HG03521 (cell line): Measurements from ENCODE around the gene WFIKKN2.

Source experiments
- ATAC-seq: cut with Tn5 transposase; IDR thresholded peaks from one replicate; pipeline ENCODE4 v1.9.1; 2021; ENCODE audit warnings: mild to moderate bottlenecking, moderate library complexity; ENCODE audit not compliant: unreplicated experiment

WFIKKN2 gene

DNA sequence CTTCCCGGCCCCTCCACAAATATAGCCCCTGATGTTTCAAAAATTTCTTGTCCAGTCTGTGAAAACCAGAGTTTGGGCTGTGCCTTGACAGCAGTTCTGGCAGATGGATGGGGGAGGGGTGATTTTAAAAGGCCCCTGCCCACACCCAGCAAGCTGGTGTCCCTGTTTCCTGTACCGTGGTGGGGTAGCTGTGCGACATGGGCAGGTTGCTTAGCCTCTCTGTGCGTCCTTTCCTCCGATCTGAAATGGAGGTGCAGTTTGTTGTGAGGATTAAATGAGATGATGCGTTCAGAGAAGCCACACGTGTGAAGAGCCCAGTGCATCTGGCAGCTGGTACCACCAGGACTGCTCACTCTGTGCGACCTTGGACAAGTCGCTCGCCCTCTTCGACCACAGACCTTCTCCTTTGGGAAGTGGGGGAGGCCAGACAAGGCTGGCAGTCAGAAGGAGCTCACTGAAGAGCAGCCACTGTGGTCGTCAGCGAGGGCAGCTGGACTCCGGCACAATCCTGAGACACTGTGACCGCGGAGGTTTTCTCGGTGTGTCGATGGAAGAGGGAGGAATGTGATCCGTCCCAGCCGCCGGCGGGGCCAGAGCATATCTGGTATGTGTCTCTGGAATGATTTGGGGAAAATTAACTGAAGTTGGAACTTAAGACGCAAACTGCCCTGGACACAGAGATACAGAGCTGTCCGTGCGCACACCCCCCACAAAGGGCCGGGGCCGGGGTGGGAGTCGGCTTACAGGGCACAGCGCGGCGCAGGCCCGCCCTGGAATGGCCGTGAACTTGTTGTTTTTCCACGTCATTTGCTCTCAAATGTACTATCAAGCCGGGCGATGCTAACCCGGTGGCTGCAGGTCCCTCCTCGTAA lies 721 bp upstream of the WFIKKN2 start:
- no peak for ATAC-seq

DNA sequence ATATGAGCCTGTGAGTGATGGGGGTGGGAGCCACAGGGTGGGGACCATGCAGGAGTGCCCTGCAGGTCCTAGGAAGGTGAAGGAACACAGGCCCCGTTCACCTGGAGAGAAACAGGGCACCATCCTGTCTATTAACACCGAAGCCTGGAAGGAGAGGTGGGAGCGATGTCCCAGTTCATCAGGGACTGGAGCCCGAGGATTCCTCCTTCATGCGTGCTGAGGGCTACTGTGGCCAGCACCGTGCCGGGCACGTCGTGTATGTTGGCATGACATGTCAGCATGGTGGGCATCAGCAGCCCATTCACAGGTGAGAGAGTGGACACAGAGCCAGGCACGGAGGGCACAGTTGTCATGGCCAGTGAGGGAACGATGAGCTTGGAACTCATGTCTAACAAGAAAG lies 1.4 kb downstream of the WFIKKN2 start:
- ATAC-seq = no peak

DNA sequence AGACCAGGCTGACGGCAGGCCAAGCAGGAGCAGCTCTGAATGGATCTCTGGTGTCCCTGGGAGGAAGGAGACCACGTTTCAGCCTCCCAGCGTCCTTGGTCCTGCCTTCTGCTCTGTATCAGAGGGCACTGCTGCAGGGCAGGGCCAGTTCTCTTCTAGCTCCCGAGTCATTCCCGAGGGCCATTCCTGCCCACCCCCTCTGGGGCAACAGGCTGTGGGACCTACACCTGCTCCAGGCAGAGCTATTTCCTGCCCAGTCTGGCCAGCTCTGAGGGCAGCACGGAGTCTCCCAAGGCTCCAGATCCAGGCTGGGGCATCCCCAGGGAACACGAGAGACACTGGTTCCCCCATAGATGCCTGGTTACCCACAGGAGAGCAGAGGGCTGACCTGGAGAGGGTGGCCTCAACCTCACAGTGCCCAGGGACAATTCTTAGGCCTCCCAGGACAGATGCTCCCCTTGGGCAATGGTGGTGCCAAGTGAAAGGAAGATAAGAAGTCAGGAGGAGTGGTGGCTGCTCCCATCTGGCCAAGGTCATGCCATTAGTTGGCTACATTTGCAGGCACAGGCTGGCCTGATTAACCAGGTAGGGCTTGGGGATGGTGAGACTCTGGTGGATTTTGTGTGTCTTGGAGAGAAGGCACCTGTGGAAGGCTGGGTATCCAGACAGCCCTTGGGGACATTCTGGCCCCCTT lies 2.0 kb downstream of the WFIKKN2 start:
- ATAC-seq = no peak

DNA sequence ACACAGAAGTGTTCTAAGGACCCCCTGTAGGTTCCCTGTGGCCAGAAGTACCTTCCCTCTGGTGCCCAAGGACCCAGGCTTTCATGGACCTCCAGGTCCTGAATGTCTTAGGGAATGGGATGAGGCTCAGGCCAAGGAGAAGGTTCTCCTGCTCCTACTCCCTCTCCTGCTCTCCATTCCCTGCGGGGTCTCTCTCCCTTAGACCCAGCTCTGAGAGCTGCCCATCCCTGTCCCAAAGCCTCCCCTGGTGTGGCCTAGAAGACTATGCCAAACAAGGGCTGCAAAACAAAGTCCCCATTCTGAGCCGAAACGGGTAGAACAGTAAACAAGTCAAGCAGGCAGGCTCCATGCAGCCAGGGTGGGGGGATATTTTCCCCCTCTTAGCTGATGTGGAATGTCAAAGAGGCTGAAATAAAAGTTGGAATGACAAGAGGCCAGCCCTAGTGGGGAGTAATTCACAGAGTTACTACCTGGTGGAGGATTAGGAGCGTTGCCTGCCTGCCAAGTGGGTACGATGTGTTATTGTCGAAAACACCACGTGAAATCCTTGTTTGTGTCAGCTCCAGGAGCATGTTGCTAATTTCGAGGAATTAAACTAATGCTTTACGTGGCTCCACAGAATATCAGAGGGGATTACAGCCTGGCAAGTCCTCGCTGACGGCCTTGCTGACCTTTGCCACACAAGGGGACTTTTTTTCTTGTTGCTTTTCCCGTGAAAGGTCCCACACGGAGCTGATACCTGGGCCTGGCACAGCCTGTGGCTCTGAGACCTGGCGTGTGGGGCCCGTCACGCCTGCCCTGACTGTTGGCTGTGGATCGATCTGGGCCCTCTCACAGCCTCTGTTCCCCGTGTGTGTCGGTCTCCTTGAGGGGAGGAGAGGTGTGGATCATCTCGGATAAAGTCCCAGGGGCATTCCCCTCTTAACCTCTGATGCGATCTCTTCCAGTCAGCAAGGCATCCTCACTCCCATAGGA lies 2.9 kb downstream of the WFIKKN2 start:
- no peak for ATAC-seq

DNA sequence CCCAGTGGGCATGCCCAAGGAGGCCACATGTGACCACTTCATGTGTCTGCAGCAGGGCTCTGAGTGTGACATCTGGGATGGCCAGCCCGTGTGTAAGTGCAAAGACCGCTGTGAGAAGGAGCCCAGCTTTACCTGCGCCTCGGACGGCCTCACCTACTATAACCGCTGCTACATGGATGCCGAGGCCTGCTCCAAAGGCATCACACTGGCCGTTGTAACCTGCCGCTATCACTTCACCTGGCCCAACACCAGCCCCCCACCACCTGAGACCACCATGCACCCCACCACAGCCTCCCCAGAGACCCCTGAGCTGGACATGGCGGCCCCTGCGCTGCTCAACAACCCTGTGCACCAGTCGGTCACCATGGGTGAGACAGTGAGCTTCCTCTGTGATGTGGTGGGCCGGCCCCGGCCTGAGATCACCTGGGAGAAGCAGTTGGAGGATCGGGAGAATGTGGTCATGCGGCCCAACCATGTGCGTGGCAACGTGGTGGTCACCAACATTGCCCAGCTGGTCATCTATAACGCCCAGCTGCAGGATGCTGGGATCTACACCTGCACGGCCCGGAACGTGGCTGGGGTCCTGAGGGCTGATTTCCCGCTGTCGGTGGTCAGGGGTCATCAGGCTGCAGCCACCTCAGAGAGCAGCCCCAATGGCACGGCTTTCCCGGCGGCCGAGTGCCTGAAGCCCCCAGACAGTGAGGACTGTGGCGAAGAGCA lies 4.4 kb downstream of the WFIKKN2 start:
- ATAC-seq = no peak

DNA sequence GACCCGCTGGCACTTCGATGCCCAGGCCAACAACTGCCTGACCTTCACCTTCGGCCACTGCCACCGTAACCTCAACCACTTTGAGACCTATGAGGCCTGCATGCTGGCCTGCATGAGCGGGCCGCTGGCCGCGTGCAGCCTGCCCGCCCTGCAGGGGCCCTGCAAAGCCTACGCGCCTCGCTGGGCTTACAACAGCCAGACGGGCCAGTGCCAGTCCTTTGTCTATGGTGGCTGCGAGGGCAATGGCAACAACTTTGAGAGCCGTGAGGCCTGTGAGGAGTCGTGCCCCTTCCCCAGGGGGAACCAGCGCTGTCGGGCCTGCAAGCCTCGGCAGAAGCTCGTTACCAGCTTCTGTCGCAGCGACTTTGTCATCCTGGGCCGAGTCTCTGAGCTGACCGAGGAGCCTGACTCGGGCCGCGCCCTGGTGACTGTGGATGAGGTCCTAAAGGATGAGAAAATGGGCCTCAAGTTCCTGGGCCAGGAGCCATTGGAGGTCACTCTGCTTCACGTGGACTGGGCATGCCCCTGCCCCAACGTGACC lies 5.0 kb downstream of the WFIKKN2 start:
- no peak for ATAC-seq

DNA sequence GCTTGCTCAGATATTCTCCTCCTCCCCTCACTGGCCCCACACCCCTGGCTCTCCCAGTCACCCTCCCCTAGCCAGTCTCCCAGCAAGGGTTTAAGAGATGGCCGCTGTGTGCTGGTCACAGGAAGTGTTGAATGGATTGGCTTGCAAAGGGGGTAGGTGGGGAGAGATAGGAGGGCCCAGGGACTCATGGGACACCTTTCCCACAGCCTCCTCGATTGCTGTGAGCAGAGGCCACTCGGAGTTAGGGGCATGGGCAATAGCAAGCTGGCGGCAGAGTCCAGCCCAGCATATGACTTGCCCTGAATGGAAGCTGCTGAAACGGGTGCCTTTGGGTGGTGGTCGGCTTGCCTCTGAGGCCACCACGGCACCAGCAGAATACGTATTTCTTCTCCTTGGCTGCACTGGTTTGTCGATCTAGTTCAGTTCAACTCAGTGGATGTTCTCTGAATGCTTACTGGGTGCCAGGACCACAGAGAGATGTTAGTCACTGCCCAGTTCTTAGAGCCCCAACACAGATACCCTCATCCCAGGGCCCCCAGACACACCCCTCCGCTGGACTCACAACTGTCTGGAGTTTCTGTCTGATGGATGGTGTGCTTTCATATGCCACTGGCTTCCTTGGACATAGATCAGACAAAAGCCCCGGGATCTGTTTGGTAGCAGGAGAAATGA lies 6.0 kb downstream of the WFIKKN2 start:
- ATAC-seq = no peak

DNA sequence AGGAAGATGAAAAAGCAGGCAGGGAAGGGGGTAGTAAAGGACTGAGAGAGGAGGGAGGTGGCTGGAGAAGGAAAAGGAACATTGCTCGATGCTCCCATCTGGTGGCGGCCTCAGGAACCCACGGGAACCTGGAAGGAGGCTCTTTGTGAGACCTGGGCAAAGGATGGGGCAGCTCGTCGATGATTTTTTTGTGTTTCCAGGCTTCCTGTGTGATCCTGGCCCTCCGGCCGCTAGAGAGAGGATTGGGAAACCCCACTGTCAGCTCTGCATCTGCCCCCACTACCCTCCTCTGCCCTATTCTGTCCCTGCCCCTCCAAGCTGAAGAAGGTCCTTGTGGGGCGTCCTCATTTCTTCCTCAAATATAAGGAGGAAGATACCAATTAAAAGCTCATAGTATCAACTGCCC lies 6.6 kb downstream of the WFIKKN2 start:
- no peak for ATAC-seq

DNA sequence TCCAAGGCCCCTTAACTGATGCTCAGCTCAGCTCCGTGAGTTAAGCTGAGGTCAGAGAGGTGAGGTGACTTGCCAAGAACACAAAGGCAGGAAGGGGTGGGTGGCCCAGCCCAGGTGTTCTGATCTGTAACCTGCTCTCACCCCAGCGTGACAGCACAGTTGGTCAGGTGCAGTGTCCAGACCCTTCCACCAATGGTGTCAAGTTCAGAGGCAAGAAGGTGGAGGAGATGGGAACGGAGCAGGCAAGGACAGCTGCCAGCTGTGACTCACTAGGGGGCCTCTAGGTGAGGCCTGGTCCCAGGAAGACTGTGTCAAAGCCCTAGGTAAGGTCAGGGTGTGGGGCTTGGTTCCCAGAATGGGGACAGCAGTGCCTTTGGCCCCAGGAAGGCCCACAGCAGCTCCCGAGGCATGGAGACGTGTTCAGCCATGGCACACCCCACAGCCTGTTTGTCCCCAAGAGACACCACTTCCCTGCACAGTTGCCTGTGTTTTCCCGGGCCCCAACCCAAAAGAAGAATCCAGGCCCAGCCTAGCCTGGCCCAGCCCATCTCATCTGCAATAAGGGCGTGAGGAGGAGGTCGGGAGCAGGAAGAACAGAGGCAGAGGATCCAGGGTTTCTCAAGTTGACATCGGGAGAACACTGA lies 7.2 kb downstream of the WFIKKN2 start:
- no peak for ATAC-seq

DNA sequence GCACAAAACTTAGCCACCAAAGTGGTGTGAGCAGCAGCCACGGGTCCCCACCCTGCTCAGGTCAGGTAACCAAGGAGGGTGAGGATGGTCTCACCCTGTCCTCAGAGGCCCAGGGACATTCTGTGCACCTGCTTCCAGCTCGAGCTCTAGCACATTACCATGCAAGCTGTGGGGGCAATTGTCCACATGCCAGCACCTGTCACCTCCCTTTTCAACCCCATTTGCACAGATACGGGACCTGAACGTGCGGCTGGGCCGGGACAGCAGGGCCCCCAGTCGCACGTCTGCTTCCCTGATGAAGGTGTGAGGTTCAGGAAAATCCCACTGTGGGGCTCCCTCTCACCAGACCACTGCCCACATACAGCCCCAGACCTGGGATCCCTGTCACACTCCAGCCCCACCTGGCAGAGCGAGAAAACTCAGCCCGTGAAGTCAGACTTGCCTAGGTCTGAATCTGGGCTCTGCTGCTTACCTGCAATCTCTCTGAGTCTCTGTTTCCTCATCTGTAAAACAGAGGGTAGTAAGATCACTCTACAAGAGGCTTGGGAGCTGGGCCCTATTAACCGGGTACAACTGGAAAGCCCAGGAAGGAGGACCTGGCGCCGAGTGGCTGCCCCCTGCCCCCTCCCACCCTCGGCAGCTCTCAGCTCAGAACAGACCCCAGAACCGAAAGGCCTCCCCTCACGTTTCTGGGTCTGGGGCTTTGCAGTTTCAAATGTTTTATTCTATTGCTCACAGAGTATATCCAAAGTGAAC lies 7.9 kb downstream of the WFIKKN2 start:
- ATAC-seq = no peak

DNA sequence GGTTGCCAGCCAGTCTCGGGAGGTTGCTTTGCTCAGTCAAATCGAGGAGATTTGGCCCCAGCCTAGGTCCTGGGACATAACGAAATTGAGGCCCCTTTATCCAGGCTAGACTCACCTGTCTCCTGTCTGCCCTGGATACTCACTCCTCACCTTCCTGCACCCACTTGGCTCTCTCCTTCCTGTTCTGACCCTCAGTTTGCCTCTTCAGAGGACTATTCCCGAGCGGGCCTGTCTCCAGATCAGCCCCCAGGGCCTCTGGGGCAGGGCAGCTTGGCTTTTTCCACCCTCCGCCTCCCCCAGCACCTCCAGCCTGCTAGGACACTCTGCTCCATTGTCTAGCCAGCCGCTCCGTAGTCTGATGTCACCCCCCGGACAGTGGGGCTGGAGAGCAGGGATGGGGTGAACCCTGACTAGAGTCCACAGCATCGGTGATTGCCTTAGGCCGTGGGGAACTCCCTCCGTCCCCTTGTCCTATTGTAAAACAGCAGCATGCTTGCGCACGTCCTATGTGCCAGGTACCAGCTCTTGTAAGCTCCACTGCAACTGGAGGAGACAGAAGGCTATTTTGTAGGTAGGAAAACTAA lies 8.8 kb downstream of the WFIKKN2 start:
- ATAC-seq = no peak

DNA sequence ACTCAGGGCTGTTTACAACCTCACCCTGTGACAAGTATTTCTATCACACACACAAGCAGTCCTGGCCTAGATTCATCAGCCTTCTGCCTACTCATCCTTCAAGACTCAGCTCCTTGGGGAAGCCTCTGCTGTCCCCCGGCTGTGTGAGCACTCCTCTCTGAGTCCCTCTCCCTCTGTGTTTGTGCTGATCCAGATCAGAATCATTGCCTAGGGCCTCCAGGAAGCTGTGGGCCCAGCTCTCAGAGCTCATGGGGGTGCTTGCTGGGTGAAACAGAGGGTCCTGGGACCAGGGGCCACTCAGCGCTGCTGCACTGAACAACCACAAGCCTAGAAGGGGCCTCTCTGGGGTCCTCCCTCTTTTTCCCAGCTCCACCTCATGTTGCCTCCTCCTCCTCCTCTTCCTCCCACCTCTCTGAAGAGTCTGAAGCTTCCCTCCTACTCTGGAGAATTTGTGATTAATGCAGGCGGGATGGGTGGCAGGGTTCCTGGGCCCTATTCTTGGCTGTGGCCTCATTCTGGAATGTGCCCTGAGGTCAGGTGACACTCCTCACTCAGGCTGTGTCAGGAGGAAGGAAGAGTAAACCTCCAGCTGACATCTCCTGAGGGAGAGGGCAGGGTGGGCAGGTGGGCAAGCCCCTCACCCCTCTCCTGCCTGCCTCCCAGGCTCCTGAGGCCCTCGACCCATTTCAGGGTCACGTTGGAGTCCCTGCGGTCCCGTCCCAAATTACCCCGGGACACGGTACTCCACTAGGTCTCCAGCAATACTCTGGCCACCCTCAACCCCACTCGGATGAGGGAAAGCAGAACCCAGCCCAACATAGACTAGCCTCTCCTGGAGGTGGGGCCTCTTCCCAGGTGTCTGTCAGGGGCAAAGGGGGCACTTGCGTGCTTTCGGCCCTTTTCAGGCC lies 10.1 kb downstream of the WFIKKN2 start:
- no peak for ATAC-seq

DNA sequence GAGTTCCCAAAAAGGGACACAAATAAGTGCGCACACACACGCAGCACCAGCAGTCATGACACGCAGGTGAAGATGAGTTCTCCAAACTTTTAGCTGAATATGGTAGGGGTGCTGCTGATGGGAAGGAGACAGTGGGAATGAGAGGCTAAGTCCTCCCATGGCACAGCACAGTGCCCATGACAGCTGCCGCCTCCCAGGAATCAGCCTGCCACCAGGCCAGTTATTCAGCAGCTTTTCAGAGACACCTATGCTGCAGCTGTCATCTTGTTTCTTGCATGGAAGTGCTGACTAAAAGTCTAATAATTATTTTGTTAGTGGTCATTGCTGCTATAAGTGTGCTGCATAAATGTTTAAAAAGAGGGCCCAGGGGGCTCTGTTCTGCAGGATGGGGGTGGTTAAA lies 12.2 kb downstream of the WFIKKN2 start:
- no peak for ATAC-seq

DNA sequence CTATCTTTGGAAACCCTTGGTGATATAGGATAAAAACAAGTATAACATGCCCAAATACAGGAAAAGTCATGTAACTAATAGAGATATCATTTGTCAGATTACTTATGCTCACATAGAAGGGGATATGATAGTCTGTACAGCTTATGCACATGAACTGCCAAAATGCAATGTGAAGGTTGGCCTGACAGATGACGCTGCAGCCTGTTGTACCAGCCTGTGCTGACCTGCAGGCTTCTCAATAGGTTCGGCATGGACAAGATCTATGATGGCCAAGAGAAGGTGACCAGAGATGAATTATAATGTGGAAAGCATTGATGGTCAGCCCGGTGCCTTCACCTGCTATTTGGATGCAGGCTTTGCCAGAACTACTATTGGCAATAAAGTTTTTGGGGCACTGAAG lies 12.7 kb downstream of the WFIKKN2 start:
- ATAC-seq = no peak

DNA sequence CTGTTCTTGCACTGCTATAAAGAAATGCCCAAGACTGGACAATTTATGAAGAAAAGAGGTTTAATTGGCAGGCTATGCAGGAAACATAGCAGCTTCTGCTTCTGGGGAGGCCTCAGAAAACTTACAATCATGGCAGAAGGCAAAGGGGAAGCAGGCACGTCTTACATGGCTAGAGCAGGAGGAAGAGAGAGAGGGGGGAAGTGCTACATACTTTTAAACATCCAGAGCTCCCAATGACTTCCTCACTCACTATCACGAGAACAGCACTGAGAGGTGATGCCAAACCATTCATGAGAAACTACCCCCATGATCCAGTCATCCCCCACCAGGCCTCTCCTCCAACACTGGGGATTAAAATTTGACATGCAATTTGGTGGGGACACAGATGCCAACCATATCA lies 13.3 kb downstream of the WFIKKN2 start:
- ATAC-seq = no peak

DNA sequence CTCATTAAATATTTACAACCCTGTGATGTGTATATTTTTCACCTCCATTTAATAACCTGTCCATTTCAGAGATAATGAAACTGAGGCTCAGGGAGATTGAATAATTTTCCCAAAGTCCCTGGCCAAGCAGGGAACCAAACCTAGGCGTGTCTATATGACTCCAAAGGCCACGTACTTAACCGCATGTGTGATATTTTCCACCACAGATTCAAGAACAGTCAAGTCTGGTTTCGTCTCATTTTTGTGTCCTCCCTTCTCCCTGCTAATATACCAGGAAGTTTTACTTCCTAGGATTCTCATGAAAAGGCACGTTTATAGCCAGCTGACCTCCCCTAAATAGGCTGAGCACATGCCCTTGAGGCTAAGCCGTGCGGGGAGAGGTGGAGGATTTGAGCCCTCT lies 15.3 kb downstream of the WFIKKN2 start:
- no peak for ATAC-seq

DNA sequence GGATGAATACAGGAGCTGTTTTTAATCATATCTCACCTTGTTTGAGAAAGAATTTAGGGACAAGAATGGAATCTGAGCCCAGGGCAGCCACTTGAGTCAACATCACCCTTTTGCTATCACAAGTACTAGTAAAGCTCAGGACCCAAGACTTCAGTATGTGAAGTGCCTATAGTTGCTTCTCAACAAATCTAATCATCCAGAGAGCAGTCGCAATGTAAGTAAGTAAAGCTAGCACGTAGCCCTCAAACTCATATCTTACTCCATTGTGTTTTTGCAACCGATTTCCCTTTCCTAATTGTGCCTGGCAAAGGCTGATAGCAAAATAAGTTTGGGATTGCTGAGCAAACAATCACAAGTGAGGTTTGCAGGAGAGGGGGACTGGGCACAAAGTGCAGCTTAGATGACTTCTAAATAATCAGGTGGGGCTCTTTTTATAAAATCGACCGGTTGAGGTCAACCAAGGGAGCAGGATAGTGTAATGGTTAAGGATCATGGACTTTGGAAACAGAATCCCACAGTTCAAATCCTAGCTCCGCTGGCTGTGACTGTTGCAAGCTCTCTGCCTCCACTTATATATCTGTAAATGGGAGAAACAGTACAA lies 17.7 kb downstream of the WFIKKN2 start:
- ATAC-seq = no peak
